Colon (tissue), 2 donors: ENCODE measurements around the gene SSTR1.

Experiments used
- FAIRE-seq: peaks from 2 replicates; lab custom pipeline; 2012; peaks lifted over from hg19 to GRCh38; lab: Jason Lieb, UNC
- donor health status: control.
- donor health status: control.

Gene SSTR1

DNA sequence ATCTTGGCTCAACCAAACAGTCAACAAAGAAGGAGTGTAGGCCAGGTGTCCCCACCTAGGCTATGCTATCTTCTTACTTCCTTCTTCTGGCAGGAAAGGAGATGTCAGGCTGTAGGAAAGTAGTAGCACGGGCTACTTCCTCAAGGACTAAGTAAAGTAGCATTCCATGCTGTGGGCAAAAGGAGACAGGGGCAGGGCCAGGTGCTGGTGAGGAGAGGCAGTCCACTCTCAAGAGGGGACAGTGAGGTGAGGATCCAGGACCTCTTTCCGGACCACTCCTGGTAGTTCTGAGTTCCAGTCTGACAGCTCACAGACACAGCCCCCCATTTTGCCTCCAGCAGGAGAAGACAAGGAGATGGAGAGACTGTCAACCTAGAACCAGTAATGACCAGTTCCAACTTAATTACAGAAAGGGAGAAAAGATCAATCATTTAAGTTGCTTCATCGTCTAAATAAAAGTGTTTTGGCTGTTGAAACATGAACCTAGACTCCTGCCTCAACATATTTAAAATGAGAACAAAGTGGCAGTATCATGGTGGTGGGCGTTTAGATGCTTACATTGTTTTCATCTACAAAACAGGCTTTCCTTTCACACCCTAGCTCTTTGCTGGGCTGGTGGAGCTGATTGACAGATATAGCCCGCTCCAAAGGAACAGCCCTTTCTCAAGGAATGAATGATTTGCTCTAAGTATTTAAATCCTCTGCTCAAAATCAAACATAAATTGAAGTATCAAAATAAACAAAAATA lies 5.1 kb upstream of the SSTR1 start:
- FAIRE-seq, result no peak

DNA sequence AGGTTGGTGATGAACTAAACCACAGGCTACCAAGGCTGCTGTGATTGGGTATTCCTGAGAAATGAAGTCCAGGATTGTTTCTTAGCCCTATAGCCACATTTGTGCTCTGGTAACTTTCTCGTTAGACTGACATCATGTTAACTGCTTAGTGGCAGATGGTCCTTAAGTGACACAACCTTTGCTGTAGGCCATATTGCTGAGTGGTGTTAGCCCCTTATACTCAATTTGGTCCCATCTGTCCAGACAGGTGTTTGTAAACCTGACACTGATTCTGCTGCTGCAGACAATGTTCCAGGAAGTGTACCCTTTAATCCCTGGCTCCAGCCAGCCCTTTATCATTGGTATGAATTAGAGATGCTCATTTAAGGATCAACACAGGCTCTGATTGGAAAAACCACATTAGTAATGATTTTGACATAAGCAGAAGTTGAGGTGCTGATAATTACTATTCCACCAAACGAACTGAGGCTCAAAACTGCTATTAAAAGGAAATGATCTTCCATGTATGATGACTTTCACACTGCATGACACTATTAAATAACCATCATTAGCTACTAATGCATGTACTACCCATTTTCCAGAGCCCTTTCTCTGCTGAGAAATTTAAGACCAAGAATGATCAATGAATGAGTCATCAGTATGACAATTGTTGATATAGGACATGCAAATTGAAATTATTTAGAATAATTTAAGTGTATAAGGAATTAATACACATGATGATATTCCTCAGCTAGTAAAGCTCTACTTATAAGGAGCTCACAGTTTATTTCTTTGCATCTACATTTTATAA lies 3.6 kb upstream of the SSTR1 start:
- FAIRE-seq, result no peak

DNA sequence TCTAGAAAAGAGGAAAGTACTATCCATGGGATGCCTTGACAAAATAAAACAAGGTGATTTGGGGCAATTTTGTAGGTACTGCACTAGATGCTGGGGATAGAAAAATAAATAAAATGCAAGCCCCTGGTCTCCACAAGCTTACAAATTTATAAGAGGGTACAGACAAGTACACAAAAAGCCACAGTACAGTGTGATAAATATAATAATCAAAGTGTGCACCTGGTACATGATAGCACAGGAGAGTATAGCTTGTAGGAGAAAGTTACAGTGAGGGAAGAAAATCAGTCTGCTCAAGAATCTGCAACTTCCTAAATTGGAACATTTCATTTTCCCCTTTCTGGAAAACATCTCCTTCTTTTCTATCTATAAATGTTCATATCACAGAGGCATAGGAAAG lies 3.0 kb upstream of the SSTR1 start:
- FAIRE-seq, result no peak

DNA sequence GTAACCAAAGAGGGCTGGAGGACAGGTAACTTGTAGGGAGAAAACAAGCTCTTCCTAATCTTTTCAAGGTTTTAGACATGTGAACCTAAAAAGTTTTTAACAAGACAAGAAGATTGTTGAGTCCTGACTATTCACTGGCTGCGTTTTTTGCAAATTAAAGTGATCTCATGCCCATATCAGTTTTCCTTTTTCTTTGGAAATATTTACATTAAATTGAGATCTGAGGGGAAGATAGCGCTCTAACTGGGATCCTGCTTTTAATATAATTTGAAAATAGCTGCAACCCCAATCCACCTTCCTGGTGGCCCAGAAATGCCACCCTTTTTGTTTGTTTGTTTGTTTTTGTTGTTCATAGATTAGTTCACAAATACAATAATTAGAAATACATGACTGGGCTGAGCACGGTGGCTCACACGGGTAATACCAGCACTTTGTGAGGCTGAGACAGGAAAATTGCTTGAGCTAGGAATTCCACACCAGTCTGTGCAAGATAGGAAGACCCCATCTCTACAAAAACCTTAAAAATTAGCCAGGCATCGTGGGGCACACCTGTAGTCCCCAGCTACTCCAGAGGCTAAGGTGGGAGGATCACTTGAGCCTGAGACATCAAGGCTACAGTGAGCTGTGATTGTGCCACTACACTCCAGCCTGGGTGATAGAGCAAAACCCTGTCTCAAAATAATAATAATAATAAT lies 2.4 kb upstream of the SSTR1 start:
- FAIRE-seq, result no peak

DNA sequence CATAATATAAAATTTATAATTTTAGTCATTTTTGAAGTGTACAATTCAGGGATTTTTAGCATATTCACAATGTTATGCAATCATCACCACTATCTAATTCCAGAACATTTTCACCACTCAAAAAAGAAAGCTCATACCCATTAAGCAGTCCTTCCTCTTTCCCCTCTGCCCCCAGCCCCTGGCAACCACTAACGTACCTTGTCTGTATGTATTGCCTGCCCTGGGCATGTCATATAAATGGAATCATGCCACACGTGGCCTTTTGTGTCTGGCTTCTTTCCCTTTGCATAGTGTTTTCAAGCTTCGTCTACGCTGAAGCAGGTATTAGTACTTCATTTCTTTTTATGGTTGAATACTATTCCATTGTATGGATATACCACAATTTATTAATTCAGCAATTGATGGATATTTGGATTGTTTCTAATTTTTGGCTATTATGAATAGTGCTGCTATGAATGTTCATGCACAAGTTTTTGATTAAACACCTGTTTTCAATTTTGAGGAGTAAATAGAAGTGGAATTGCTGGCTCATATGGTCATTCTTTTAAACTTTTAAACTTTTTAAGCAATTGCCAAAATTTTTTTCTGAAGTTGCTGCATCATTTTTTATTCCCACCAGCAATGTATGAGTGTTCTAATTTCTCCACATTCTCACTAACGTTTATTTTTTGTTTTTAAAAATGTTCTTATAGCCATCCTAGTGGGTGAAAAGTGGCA lies 1.6 kb upstream of the SSTR1 start:
- no peak for FAIRE-seq

DNA sequence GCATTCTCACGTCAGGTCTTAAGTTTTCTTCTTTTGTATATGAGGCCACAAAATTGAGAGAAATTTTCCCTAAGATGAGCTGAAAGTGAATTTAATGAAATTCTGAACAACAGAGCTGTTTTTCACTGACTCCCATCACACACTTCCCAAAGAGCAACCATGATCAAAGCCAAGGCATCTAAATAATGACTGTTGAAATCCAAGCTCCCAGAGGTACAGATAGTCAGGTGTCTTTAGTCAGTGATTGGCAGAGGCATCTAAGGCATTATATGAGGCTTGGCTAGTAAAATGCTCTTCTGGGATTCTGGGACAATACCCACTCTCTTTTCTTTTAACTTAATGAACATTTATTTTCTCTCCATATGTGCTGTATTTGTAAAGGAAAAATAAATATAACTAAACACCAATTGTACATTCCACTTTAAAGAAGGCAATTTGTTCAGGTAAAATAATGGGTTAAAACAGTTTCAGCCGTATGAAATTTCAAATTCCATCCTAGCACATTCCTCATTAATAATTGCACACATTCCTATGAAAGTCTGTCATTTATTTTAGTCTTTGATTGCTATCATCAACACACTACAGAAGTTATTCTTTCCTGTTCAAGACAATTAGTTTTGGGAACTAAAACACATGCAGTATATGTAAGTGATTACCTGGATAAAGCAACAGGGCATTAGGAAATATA lies 871 bp upstream of the SSTR1 start:
- no peak for FAIRE-seq

DNA sequence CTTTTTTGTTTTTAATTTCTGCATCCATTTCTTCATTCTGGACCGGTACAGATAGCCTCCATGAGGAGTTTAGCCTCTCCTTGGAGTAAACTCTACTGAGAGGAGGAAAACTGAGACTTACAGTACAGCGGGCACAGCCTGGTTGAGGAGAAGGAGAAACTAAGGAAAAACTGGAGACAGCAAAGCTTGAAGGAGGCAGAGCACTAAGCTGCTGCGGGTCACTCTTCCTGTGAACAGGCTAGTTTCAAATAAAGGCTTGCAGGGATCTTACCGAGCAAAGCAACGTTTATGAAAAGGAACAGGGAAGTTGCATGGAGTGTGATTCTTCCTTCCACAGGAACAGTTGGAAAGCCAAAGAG lies 348 bp upstream of the SSTR1 start:
- FAIRE-seq, result no peak

DNA sequence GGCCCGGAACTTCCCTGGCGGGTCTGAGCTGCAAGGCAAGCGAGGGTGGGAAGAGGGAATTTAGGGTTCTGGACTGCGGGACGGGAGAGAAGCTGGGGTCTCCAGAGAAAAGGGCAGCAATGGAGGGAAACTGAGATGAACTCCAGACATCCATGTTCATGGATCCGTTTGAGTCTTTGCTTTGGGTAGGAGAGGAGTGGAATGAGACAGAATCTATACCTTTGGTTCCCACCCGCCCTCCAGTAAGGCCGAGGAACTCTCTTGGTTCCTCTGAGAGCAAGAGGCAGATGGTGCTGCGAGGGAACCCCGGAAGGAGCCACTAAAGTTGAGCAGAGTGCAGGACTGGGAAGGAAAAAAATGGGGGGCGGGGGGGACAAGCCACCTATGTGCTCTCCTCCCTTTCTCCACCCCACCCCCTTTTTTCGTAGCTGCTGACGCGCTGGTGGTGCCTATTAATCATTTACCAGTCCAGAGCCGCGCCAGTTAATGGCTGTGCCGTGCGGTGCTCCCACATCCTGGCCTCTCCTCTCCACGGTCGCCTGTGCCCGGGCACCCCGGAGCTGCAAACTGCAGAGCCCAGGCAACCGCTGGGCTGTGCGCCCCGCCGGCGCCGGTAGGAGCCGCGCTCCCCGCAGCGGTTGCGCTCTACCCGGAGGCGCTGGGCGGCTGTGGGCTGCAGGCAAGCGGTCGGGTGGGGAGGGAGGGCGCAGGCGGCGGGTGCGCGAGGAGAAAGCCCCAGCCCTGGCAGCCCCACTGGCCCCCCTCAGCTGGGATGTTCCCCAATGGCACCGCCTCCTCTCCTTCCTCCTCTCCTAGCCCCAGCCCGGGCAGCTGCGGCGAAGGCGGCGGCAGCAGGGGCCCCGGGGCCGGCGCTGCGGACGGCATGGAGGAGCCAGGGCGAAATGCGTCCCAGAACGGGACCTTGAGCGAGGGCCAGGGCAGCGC lies 1.2 kb downstream of the SSTR1 start:
- no peak for FAIRE-seq

DNA sequence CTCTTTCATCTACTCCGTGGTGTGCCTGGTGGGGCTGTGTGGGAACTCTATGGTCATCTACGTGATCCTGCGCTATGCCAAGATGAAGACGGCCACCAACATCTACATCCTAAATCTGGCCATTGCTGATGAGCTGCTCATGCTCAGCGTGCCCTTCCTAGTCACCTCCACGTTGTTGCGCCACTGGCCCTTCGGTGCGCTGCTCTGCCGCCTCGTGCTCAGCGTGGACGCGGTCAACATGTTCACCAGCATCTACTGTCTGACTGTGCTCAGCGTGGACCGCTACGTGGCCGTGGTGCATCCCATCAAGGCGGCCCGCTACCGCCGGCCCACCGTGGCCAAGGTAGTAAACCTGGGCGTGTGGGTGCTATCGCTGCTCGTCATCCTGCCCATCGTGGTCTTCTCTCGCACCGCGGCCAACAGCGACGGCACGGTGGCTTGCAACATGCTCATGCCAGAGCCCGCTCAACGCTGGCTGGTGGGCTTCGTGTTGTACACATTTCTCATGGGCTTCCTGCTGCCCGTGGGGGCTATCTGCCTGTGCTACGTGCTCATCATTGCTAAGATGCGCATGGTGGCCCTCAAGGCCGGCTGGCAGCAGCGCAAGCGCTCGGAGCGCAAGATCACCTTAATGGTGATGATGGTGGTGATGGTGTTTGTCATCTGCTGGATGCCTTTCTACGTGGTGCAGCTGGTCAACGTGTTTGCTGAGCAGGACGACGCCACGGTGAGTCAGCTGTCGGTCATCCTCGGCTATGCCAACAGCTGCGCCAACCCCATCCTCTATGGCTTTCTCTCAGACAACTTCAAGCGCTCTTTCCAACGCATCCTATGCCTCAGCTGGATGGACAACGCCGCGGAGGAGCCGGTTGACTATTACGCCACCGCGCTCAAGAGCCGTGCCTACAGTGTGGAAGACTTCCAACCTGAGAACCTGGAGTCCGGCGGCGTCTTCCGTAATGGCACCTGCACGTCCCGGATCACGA lies 2.2 kb downstream of the SSTR1 start:
- no peak for FAIRE-seq

DNA sequence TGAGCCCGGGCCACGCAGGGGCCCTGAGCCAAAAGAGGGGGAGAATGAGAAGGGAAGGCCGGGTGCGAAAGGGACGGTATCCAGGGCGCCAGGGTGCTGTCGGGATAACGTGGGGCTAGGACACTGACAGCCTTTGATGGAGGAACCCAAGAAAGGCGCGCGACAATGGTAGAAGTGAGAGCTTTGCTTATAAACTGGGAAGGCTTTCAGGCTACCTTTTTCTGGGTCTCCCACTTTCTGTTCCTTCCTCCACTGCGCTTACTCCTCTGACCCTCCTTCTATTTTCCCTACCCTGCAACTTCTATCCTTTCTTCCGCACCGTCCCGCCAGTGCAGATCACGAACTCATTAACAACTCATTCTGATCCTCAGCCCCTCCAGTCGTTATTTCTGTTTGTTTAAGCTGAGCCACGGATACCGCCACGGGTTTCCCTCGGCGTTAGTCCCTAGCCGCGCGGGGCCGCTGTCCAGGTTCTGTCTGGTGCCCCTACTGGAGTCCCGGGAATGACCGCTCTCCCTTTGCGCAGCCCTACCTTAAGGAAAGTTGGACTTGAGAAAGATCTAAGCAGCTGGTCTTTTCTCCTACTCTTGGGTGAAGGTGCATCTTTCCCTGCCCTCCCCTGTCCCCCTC lies 3.0 kb downstream of the SSTR1 start:
- no peak for FAIRE-seq

DNA sequence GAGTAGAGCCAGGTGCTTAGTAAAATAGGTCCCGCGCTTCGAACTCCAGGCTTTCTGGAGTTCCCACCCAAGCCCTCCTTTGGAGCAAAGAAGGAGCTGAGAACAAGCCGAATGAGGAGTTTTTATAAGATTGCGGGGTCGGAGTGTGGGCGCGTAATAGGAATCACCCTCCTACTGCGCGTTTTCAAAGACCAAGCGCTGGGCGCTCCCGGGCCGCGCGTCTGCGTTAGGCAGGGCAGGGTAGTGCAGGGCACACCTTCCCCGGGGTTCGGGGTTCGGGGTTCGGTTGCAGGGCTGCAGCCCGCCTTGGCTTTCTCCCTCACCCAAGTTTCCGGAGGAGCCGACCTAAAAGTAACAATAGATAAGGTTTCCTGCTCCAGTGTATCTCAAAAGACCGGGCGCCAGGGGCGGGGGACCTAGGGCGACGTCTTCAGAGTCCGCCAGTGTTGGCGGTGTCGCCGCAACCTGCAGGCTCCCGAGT lies 3.6 kb downstream of the SSTR1 start:
- FAIRE-seq, result no peak

DNA sequence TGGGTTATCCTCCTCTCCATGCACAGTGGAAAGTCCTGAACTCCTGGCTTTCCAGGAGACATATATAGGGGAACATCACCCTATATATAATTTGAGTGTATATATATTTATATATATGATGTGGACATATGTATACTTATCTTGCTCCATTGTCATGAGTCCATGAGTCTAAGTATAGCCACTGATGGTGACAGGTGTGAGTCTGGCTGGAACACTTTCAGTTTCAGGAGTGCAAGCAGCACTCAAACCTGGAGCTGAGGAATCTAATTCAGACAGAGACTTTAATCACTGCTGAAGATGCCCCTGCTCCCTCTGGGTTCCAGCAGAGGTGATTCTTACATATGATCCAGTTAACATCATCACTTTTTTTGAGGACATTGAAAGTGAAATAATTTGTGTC lies 4.4 kb downstream of the SSTR1 start:
- FAIRE-seq, result no peak

DNA sequence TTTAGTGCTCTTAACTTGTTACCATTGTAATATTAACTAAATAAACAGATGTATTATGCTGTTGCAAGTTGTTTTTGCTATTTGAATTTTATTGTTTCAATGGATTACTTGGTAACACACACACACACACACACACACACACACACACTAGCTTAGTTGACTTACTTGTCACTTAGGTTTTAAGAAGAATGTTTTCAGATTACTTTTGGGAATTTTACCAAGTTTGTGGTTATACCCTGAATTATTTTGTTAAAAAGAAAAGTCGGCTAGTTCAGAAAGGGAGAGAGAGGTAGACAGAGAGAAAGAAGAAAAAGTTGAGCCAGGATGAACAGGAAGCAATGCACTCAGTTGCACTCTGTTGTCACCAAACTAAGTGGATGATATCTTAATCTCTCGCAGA lies 5.3 kb downstream of the SSTR1 start:
- FAIRE-seq, result no peak

DNA sequence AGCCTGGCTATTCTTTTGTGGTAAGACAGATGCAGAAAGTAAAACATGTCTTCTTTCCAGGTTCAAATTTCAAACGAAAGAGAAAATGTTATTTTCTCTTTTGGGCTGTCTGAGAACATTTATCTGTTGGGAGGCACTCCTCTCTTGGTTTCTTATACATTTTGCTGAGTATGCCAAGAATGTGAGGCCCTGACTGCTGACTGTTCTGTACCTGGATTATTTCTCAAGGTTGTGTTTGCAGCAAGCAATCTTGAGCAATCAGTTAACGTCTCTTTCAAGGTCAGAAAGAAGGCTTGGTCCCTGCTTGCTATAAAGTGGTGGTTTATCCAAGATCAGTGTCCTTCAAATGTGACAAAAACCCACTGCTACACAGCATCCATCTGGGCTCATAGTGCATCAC lies 9.8 kb downstream of the SSTR1 start:
- FAIRE-seq, result no peak

DNA sequence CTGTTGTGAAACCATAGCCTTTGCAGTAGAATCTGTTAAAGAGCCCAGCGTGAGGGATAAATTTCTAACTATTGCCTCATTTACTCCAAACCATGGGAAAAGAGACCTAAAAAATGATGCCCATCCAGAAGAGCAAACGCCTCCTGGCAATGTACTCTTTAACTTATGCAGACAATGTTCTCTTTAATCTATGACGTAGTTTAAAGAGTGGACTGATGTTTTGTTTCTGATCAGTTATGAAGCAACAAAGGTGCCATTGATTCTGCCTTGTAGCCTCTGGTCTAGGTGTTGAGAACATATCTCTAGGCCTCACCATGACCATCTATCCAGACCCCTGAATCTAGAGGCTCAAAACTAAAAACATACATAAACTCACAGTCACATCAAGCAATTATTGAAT lies 13.4 kb downstream of the SSTR1 start:
- no peak for FAIRE-seq

DNA sequence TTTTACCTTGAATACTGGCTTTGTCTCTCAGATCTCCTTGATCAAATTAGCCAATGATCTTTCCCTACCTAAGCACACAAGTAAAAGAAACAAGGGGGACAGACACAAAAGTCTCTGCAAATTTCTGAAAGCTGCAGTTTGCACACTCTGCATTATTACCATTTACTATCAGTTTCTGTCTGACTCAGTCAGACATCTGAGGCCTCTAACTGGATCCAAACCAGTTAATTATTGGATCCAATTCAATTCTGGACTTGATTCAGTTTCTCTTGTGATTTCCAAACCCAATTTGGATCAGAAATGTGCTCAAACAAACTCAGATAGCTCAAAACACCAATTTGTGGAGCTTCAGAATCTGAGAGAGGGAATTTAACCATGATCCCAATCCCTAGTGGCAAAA lies 16.6 kb downstream of the SSTR1 start:
- FAIRE-seq, result no peak

DNA sequence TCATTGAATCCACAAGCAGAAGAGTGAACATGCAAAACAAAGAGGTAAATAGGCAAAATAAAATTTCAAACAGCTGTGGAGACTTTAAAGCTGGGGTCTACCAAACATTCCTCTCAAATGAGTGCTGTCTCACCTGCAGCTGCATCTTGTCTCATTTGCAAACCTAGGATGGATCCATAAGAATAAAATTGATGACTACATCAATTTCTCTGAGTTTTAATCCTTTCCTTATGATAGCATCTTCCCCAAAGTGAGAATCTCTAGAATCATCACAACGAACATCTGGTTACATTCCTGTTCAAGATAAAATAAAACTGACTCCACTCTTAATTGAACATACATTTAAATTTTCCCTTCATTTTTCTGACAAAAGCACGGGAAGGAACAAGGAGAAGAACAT lies 18.2 kb downstream of the SSTR1 start:
- FAIRE-seq, result no peak

DNA sequence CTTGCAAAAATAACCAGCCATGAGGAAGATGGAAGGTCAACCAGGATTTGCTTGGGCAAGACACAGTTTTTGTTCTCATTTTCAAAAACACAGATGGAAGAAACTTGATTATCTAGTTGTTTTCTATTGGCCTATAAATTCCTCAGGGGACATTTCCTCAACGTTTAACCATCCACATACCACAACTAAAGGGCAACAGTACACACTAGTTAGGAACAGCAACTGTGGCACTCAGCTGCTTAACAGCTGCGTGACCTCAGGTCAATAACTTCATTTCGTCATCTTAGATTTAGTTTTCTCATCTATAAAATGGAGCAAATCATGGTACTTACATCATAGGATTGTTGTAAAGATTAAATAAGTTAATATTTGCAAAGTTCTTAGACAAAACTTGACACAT lies 18.7 kb downstream of the SSTR1 start:
- FAIRE-seq, result no peak

DNA sequence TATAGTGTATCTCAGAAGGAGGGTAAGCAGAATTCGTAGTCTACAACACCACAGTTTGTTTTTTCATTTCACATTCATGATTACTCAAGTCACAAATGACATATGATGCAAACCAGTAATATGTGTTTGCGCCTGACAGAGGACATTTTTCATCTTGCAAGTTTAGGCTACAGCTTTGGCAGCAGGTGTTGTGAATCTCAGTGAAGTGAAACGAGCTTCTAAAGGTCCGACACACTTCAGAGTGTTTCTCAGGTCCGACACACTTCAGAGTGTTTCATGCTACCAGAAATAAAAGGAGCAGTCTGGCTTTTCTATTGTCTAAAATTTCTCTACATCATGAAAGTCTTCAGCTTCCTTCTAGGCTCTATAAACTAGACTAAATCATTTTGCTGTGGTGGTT lies 25.5 kb downstream of the SSTR1 start:
- no peak for FAIRE-seq
